ENCODE results near the gene KCNS3.

Gene KCNS3, protein sequence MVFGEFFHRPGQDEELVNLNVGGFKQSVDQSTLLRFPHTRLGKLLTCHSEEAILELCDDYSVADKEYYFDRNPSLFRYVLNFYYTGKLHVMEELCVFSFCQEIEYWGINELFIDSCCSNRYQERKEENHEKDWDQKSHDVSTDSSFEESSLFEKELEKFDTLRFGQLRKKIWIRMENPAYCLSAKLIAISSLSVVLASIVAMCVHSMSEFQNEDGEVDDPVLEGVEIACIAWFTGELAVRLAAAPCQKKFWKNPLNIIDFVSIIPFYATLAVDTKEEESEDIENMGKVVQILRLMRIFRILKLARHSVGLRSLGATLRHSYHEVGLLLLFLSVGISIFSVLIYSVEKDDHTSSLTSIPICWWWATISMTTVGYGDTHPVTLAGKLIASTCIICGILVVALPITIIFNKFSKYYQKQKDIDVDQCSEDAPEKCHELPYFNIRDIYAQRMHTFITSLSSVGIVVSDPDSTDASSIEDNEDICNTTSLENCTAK

DNA sequence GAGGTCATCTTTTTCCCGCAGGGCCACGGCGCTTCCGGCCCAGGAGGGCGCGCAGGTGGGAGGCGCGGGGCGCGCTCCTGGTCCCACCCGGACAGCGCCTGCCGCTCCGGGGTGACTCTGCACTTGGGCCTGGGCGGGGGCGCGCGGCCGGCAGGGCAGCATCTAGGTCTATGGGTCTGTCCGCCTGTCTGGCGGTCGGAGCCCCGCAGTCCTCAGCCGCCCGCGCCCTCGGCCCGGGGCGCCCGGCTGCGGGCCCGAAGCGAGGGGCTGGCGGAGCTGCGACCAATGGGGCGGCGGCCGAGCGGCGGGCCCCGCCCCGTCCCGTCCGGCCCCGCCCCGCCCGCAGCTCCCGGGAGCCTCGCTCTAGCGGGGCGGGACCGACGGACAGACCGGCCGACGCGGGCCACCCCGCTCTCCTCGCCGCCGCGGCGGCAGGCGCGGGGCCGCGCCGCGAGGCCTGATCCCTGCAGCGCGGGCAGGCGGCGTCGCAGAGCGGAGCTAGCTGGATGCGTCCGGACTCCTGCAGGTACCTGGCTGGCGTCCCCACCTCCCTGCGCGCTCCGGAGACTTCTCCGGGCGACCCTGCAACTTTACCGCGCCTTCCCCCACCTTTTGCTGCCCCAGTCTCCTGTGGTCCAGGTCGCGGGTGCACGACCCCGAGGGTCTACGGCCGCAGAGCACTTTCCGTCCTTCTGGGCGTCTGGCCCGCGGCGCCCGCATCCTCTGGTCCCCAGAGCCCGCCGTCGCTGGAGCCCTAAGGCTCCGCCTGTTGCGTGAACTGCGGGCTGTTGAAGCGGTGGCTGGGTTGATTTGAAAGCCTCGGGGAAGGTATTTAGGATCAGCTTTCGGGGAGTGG is at the start of gene KCNS3:
TSS of gene KCNS3 (plus strand) at position 387 of the 856 bp plus-strand sequence. CDS start 52,342 bp downstream, outside the sequence.
- no peak for DNase-seq

DNA sequence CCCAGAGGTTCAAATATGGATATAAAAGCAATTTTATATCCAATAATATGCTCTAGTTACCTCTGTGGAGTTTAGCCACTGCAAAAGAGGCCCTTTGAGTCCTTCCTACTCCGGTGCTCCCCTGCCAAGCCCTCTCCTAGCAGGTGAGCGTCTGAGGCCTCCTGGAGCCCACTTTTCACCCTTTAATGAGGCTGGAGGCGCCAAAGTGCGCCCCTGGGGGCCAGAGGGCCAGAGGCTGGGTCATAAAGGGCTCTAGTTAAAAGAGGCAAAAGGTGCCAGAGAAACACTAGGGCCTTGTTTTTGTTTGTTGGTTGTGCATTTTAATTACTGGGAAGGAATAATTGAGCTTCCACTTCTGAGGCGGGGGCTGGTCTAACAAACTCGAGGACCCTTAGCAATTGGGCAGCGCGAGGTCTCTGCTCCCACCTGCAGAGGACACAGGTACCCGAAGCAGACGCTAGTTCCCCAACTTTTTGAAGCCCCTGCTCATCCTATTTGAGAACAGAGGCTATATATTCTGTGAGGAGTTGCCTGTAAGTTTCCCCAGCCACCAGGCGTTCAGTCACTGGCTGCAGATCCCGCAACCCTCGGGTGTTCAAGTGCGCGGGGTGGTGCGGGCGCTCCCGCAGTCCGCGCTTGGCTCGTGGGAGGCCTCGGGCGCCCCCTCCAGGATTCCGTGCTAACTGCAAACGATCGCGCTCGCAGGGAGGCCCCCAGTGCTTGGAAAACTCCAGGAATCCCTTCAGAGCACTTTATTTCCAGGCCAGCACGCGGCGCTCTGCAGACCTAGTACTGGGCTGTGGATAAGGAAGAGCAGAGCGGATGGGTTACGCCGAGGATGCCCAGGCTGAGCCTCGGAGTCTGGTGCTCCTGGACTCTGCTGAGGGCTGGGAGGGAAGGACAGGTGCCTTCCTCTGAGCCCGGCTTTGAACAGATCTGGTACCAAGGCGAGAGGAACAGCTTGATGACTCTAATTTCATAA is 48.1 kb upstream of the KCNS3 start:
- peak; percentile 84 for DNase-seq

DNA sequence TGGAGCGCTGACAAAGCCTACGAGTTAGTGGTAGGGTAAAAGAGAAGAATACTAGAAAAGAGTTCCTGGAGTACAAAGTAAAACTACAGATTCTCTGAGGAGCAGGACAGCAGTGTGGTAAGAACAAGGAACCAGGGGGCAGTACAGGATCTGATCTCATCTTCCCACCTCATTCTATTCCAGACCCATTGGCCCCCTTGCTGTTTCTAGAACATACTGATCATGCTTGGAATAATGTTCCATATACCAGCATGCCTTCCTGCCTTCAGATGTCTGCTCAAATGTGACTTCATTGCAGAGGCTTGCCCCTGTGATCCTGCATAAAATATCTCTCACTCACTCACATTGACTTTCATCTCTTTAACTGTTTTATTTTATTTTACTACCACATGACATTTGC is 43.0 kb upstream of the KCNS3 start:
- no peak for DNase-seq

DNA sequence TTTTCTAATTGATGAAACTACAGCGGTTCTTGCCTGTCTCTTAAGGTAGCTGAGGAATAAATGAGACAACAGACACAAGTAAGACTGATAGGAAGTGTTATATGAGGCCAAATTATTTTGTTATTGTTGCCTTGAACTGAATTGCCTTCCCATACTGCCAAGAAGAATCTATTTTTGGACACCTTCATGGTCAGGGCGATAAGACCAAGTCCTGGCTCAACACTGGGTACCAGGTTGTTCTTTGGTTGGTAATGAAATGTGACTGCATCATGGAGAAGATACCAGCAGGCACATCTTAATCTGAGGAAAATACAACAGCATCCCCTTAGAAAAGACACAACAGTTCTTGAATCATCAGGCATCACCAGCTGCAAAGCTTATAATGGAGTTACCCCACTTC is 38.5 kb upstream of the KCNS3 start:
- no peak for DNase-seq

DNA sequence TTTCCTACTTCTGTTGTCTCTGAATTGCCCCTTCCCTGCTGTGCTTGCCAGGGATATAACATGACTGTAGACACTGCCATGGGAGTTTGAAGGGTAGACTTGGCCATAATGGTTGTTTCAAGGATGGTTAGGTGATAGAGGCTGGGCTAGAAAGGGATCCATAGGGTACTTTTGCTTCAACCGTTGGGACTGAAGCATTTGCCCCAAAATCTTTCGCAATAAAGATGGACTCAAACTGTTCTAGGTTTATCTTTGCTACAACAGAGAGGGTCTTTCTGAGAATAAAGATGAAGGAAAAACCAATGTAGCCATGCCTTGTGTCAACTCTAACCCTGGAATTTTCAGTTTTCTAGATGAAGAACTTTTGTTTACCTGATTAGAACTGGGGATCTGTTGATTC is 35.0 kb upstream of the KCNS3 start:
- no peak for DNase-seq

GRCh38 chr2:17845806-17846205 is 32.7 kb upstream of the KCNS3 start:
- DNase-seq, result no peak

DNA sequence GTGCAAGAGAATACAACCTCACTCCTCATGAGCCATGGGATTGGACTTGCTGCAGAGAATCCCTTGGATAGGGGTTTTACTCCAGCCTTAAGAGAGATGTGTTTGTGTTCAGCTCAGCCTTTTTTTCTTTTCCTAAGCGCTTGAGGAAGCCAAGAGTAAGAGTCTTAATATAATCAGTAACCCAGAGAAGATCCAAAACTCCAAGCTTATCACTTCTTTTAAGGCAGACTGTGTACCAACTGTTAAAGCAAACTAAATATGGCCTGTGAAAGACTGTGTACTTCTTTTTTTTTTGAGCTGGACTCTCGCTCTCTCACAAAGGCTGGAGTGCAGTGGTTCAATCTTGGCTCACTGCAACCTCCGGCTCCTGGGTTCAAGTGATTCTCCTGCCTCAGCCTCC is 31.8 kb upstream of the KCNS3 start:
- DNase-seq, result no peak

DNA sequence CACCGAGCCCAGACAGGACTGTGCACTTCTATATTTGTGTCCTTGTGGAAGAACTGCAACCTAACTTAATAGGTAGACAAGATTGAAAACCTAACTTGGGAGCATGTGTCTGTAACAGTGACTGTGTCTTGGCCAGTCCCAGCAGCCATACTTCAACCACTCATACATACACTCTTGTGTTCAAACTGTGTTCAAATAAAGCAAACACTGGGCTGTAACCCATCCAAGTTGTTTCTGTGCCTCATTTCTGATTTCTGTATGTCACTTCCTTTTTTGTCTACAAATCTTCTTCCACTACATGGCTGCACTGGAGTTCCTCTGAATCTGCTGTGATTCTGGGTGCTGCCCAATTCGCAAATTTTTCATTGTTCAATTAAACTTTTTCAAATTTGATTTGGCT is 31.2 kb upstream of the KCNS3 start:
- DNase-seq, result no peak

- no peak for DNase-seq
Measured at GRCh38 chr2:17849275-17849674, 29.2 kb upstream of the KCNS3 start.

DNA sequence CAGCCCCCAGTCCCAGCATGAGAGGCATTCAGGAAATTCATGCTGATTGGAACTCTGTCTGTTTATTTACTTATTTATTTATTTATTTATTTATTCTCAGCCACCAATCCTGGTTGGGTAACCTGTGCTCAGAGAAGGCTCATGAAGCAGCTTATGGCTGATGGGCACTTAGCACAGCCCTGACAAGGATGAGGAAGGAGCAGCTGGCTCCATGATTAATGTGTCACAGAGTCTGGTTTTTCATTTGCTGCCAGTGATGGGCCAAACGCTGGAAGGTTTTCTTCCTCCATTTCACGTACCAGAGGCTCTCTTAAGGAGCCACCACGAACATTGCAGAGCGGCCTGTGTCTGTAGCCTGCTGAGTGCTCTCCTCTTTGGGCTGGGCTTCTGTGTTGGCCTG is 28.3 kb upstream of the KCNS3 start:
- DNase-seq, result no peak

DNA sequence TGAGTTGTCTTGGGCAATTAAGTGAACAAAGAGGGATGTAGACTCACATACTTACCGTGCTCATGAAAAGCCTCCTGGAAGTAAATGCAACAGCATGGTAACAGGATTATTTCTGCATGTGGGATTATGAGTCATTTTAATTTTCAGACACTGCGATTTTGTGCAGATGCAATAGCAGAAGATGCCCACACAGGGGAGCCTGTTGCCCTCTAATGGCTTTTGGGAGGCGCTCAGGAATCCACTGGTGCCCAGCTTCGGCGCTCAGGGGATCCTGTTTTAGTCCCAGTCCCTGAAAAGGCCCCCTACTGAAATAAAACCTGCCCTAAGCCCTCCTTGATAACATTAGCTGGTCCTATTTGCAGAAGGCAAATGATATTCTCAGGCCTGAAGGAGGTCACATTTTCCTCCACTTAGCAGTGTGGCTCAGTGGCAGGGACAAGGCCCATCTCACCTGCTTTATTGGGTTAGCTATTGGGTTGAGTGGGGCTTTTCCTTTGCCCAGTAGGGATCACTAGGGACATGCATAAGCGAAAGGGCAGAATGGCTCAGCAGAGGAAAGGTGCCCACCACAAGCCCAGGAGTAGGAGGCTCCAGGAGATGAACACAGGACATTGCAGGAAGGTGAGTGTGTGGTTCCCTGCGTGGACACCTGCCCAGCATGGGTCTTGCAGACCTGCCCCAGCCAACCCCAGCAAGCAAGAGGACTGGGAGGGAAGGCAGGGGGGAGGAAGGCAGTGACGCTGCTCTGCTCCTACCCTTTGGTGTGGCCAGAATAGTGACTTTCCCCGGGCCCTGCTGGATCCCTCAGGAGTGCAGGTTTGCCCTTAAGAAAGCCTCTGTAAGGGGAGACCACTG is 26.5 kb upstream of the KCNS3 start:
- peak; percentile 29 for DNase-seq

- no peak for DNase-seq
Measured at GRCh38 chr2:17853799-17854198, 24.7 kb upstream of the KCNS3 start.

- no peak for DNase-seq
Measured at GRCh38 chr2:17857021-17857420, 21.4 kb upstream of the KCNS3 start.

- no peak for DNase-seq
Measured at GRCh38 chr2:17858064-17858463, 20.4 kb upstream of the KCNS3 start.

- DNase-seq, result no peak
Measured at GRCh38 chr2:17863539-17863938, 14.9 kb upstream of the KCNS3 start.

- DNase-seq, result no peak
Measured at GRCh38 chr2:17864676-17865075, 13.8 kb upstream of the KCNS3 start.

DNA sequence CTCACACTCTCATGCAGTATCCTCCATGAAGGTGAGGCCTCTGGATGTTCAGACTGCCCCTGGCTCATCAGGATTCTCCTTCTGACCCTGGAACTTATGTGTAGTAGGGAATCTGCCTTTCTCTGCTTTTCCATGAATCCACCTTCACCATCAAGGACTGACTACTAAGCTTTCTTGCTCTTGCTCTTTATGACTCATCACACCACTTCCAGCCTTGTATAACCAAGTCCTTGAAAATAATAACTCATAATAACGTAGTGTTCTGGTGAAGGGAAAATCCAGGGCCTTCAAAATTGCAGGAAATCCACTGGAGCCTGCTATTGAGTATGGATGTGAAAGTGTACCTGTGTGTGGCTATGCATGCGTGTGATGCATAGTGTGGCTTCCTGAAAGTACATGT is 11.3 kb upstream of the KCNS3 start:
- DNase-seq, result no peak

DNA sequence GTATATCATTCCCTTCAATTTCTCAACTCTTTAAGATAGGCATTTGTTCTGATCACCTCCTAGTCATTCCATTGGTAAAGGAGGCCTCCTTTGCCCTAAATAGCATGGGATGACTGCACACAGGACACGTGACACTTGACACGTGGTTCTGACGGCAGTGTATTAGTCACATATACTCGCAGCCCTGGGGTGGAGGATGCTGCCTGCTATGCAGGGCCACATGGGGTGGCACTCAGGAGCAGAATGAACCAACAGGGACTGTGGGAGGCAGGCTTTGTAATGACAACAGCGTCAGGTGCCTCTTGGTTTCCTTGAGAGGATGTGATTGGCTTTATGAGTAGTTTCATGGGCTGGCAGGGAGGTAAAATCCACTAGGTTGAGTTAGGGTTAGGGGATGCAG is 9.3 kb upstream of the KCNS3 start:
- DNase-seq, result no peak

GRCh38 chr2:17871639-17872038 is 6.8 kb upstream of the KCNS3 start:
- DNase-seq, result no peak

- DNase-seq, result no peak
Measured at GRCh38 chr2:17873021-17873420, 5.4 kb upstream of the KCNS3 start.

DNA sequence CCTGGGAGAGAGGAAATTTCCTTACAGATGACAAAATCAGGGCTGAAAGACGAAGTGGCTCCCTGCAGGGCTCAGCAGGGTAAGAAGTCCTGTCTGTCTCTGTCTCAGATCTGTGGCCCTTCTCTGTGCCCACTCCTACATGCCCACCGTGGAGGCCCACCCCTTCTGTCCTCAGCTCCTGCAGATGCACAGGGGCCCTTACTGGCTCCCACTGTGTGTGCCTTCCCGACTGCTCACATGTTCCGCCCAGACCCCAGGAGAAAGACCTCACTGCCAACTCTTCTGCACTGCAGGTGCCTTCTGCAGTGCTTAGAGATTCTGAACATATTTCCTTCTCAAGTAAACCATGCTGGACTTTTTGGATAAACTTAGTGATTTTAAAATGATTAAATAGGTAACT is 1.9 kb upstream of the KCNS3 start:
- no peak for DNase-seq

DNA sequence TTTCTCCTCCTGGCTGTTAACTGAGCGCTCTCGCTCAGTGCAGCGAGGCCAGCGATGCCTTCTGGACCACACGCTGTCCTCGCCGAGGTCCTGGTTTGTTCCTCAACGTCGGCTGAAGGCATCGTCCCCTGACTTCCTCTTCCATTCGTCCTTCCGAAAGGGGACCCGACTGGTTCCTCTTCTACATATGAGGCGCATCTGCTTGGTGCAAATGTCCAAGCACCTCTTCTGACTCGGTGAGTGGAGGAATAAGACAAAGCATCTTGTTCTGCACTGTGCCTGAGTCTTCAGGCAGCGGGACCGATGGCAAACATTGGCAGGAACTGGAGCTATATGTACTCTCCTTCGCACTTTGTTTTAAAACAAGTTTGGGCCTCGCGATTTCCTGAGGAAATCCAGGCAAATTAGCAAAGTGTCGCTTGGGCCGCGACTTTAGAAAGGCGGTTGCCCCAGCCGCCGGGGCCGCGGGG is 621 bp upstream of the KCNS3 start:
- peak; percentile 42 for DNase-seq
